Measurements from ENCODE around the gene SMC1B.
"Not testable (repeated sequence)": the region's sequence is repeated elsewhere in the genome, so short reads cannot be mapped to it uniquely, and the experiment has no call there.

The SMC1B gene

GRCh38 chr22:45446216-45446615, 32.8 kb upstream of the SMC1B start:
- DNase-seq (ENCODE audit: low read depth in 2 of 2), result no peak

- DNase-seq (ENCODE audit: low read depth in 2 of 2), result no peak
Measured at GRCh38 chr22:45445031-45445710, 31.8 kb upstream of the SMC1B start.

GRCh38 chr22:45444168-45444567, 30.8 kb upstream of the SMC1B start:
- no peak for DNase-seq (ENCODE audit: low read depth in 2 of 2)

GRCh38 chr22:45442116-45442515, 28.7 kb upstream of the SMC1B start:
- DNase-seq (ENCODE audit: low read depth in 2 of 2), result no peak

GRCh38 chr22:45441138-45441537, 27.7 kb upstream of the SMC1B start:
- peak in 1 of 2 donors; percentile 3 for DNase-seq (ENCODE audit: low read depth in 2 of 2)

- not testable (repeated sequence) for DNase-seq (ENCODE audit: low read depth in 2 of 2)
Measured at GRCh38 chr22:45440688-45441087, 27.3 kb upstream of the SMC1B start.

- DNase-seq (ENCODE audit: low read depth in 2 of 2), result no peak
Measured at GRCh38 chr22:45438336-45438735, 24.9 kb upstream of the SMC1B start.

GRCh38 chr22:45436871-45437517, 23.6 kb upstream of the SMC1B start:
- DNase-seq (ENCODE audit: low read depth in 2 of 2), result not testable (repeated sequence)

- DNase-seq (ENCODE audit: low read depth in 2 of 2), result peak; percentile 55 to 58
Measured at GRCh38 chr22:45435544-45436139, 22.2 kb upstream of the SMC1B start.

- DNase-seq (ENCODE audit: low read depth in 2 of 2), result no peak
Measured at GRCh38 chr22:45434981-45435380, 21.6 kb upstream of the SMC1B start.

- DNase-seq (ENCODE audit: low read depth in 2 of 2), result no peak
Measured at GRCh38 chr22:45430871-45431270, 17.5 kb upstream of the SMC1B start.

- DNase-seq (ENCODE audit: low read depth in 2 of 2), result no peak
Measured at GRCh38 chr22:45429981-45430775, 16.8 kb upstream of the SMC1B start.

- no peak for DNase-seq (ENCODE audit: low read depth in 2 of 2)
Measured at GRCh38 chr22:45429424-45429823, 16.0 kb upstream of the SMC1B start.

GRCh38 chr22:45428391-45429385, 15.3 kb upstream of the SMC1B start:
- DNase-seq (ENCODE audit: low read depth in 2 of 2), result no peak

GRCh38 chr22:45427114-45427513, 13.7 kb upstream of the SMC1B start:
- no peak for DNase-seq (ENCODE audit: low read depth in 2 of 2)

- no peak for DNase-seq (ENCODE audit: low read depth in 2 of 2)
Measured at GRCh38 chr22:45426387-45426786, 13.0 kb upstream of the SMC1B start.

- DNase-seq (ENCODE audit: low read depth in 2 of 2), result no peak
Measured at GRCh38 chr22:45425531-45426265, 12.3 kb upstream of the SMC1B start.

GRCh38 chr22:45425101-45425500, 11.7 kb upstream of the SMC1B start:
- no peak for DNase-seq (ENCODE audit: low read depth in 2 of 2)

- DNase-seq (ENCODE audit: low read depth in 2 of 2), result no peak
Measured at GRCh38 chr22:45424241-45424731, 10.9 kb upstream of the SMC1B start.

GRCh38 chr22:45423524-45423923, 10.1 kb upstream of the SMC1B start:
- DNase-seq (ENCODE audit: low read depth in 2 of 2), result no peak

Data from stimulated activated CD8-positive, alpha-beta memory T cell treated with anti-CD3 and anti-CD28 coated beads, Interleukin-15, amount 100 ng/mL, for 48 hours (primary cell).